ENCODE measurements around the gene BCL2L12.
"Not testable (repeated sequence)": the region's sequence is repeated elsewhere in the genome, so short reads cannot be mapped to it uniquely, and the experiment has no call there.

BCL2L12 gene

DNA sequence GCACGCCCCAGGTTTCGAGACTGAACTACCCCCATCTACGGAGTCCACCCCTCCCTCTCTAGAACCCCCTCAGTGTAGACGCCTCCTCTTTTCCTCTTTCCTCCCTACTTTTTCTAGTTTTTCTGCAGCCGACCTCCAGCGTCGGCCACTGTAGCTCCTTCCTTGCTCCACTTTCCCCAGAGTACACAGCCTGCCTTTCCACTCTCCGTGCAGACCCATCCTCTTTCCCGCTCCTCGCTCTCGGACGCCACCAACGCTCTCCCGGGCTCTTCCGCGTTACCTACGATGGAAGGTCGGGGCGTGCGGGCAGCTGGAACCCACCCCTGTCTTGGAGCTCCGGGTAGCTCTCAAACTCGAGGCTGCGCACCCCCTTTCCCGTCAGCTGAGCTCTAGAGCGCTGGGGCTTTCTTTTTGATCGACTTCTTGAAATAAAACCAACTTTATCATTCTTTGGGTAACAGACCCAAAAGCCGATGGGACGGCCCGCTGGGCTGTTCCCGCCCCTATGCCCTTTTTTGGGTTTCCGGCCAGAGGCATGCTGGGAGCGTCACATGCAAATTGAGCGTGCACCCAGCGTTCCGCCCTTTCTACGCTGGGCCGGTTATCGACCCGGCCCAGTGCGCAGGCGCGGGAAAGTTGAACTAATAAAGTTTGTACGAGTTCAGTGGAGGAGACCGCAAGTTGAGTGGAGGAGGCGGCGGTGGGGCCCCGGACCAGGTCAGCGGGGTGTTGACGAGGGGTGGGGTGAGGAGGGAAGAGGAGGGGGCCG lies at the start of gene BCL2L12, which contains the start of gene IRF3:
Gene BCL2L12 (plus strand): TSS at position 583 of the 769 bp plus-strand sequence. CDS start 760 bp downstream, outside the sequence.
Gene IRF3 (minus strand): TSS at position 507 of the 769 bp plus-strand sequence. CDS start 1,019 bp downstream, outside the sequence.
- DNase-seq: peak; percentile 85 to 87

GRCh38 chr19:49616532-49616931 lies 49.2 kb upstream of the BCL2L12 start:
- no peak for DNase-seq

DNA sequence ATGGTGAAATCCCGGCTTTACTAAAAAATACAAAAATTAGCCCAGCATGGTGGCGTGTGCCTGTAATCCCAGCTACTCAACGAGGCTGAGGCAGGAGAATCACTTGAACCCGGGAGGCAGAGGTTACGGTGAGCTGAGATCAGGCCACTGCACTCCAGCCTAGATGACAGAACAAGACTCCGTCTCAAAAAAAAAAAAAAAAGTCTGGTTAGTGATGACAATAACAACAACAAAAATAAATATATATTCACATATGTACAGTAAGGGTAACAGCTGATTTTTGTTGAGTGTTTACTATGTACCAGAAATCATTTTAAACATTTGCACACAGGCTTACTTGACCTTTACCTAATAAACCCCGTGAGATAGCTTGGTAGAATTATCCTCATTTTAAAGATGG lies 48.8 kb upstream of the BCL2L12 start:
- DNase-seq: no peak

GRCh38 chr19:49617860-49618259 lies 47.9 kb upstream of the BCL2L12 start:
- DNase-seq: not testable (repeated sequence)

DNA sequence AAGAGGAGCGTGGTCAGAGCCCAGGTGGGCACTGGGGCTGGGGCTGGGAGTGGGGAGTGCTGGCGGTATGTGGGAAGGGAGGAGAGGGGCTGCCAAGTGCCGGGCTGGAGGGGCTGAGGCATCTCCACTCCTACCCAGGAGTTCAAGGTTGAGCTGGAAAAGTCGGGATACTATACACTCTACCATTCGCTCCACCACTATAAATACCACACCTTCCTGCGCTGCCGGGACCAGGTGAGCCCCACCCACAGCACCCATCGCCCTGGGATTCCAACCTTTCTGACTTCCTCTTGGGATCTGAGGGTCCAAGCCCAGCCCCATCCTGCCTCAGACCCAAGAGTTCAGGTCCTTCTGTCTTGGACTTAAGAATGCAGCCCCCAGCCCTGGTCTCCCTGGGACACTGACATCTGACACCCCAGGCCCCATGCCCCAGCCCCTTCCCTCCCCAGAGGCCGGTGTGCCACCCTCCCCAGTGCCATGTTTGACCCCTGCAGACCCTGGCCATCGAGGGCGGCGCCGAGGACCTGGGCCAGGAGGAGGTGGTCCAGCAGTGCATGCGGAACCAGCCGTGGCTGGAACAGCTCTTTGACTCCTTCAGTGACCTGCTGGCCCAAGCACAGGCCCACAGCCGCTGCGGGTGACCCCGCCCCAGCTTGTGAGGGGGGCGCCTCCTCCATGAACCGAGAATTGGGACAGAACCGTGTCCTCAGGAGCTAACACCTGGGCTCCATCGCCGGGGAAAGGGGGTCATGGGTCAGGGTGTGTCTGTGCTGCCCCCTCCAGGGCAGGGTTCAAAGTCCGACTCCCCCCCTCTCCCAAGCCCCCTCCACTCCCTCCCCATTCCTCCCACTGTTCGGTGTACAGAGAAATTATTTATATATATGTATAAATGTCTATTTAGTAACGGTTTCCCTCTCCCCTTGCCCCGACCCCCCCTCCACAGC lies 40.5 kb upstream of the BCL2L12 start:
- no peak for DNase-seq

- DNase-seq: no peak
Observed at GRCh38 chr19:49626226-49626625, 39.5 kb upstream of the BCL2L12 start.

DNA sequence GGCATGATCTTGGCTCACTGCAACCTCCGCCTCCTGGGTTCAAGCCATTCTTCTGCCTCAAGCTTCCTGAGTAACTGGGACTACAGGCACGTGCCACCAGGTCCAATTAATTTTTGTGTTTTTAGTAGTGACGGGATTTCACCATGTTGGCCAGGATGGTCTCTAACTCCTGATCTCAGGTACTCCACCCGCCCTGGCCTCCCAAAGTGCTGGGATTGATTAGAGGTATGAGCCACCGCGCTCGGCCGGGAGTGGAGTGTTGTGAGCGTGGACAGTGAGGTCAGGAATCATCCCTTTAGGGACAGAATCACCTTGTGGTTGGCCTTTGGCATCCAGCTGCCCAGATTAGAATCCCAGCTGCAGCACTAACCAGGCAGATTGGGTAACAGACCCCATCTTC lies 36.1 kb upstream of the BCL2L12 start:
- DNase-seq: no peak

GRCh38 chr19:49631014-49631588 lies 34.6 kb upstream of the BCL2L12 start:
- DNase-seq: no peak

- DNase-seq: no peak
Observed at GRCh38 chr19:49631610-49632192, 34.0 kb upstream of the BCL2L12 start.

DNA sequence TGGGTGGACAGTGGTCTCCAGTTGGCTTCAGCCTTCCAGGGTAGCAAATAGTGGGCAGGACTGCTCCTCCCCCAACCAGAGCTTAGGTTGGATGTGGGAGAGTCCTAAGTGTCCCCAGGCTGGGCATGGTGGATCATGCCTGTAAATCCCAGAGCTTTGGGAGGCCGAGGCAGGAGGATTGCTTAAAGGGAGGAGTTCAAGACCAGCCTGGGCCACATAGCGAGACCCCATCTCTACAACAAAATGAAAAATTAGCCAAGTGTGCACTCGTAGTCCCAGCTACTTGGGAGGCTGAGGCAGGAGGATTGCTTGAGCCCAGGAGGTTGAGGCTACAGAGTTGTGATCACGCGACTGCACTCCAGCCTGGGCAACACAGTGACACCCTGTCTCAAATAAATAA lies 33.2 kb upstream of the BCL2L12 start:
- DNase-seq: no peak

- not testable (repeated sequence) for DNase-seq
Observed at GRCh38 chr19:49633273-49633672, 32.5 kb upstream of the BCL2L12 start.

DNA sequence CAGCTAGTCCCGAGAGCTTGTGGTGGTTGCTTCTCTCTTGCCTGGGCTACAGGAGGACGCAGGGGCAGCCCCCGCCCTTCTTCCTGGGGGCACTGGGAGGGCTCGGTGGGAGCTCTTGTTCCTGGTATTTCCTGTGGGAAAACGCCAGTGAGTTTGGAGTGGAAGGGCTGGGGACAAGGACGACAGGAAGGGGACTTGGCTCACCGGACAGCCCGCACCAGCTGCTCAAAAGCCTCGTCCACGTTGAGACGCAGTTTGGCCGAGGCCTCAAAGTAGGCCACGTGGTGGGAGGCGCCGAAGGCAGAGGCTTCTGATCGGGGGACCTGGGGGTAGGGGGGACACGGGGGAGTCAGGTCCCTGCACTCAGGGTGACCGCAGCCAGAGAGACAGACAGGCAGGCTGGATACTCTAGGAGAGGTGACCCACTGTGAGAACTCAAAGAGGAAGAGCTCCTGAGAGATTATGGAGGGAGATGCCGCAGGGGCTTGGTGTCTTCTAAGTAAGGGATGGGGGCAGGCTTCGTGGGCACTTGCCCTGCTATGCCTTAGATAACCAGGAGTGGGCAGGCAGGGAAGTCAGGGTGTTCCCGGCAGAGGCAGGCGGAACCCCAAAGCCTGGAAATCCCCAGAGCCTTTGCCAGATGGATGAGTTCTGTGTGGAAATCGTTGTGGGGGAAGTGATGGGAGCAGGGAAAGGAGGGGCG lies 30.1 kb upstream of the BCL2L12 start:
- no peak for DNase-seq

DNA sequence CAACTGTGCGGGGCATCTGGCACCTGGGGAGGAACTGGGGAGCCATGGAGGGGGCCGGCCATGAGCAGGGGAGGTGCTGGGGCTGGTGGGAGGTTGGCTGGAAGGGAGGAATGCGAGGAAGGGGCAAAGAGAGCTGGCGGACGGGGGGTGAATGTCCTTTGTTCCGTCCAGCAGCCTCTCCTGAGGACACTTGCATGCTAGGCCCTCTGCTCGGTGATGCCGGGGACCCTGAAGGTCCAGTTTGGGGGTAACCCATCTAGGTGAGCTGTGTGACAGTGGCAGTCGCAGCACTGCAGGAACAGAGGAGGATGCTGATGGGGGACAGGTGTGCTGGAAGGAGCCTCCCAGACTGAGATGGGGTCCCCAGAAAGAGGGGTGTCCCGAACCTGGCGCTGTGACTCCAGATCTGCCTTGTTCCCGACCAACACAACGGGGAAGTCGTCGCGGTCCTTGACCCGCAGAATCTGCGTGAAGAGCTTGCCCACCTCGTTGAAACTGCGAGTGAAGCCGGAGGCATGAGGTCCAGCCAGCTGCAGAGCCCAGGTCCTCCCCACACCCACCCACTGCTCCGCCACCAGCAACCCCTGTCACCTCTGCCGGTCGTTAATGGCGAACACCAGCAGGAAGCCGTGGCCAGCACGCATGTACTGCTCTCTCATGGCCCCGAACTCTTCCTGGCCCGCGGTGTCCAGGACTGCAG lies 29.4 kb upstream of the BCL2L12 start:
- no peak for DNase-seq

DNA sequence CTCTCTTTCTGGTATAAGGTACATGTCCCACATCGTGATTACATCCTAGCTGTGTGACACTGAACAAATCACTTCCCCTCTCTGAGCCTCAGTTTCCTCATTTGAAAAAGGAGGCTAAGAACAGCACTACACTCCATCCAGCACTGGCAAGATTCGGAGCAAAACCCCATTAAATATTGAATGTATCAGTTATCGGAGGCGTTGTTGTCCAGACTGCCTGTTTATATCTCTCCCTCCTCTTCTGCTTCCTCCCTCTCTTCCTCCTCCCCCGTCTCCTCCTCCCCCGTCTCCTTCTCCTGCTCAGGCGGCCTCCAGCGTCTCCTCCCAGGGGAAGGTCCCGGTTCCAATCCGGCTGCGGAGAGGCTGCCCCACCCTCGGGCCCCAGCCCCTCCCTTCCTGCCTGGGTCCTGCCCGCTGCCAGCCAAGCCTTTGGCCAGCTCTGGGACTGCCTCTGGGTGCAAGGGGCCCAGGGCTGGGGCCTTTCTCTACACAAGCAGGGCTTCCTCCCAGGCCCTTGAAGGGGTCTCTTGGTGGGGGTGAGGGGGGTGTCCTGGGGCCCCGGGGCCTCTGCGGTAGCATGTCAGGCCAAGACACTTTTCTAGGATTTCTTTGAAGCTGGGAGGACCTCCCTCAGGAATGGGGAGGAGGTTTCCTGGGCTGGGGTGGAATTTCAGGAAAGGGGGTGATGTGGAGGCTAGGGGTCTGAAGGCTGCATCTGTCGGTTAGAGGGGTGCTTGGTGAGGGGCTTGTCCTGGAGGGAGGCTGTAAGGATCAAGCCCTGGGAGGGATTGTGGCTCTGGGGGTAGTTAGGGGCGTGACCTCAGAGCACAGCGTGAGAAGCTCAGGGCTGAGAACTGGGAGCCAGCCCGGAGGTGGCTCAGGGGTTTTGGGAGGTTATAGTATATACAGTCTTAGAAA lies 27.7 kb upstream of the BCL2L12 start:
- DNase-seq: no peak

GRCh38 chr19:49639401-49640112 lies 26.2 kb upstream of the BCL2L12 start:
- no peak for DNase-seq

DNA sequence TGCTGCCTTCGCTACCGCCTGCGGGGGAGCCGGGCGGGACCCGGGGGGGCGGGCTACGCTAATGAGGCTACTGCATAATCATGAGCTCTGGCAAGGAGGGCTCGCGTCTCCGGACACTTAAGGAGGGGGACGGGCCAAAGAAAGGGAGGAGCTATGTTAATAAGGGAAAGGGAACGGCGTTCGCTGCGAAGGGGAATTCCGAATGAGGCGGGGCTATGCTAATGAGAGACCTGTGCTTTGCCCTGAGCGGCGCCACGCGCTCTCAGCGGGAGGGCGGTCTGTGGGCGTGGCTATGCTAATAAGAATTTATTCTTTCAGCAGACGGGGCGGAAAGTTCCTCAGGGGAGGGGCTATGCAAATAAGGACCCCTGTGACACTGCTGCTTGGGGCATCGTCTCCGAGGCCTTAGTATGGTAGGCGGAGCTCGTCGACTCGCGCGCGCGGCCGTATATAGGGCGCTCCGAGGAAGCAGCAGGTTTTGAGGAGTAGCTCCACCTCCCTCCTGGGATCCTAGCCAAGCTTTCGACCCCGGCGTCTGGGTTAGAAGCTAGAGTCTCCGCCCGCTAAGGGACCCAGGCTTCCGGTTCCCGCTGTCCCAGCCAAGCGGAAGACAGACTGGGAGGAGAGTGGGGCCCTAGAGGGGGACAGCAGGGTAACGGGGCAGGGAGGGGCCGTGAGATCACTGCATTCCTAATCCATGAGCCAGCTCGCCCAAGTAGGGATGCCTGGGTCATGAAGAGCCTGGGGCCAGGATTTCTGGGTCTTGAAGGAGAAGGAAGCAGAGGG lies 25.4 kb upstream of the BCL2L12 start, which contains the start of gene RRAS:
Gene RRAS (minus strand): TSS at position 31 of the 786 bp plus-strand sequence. CDS start 45 bp downstream, outside the sequence.
- DNase-seq: peak; percentile 99

- peak; percentile 99 for DNase-seq
Observed at GRCh38 chr19:49641688-49642491, 23.8 kb upstream of the BCL2L12 start, which contains the start of gene SCAF1. Gene SCAF1, plus strand, starts transcription at chr19:49642209. Its CDS starts 2,818 bp downstream, at chr19:49645027.

Data from NCI-H2081 (cell line).